ENCODE measurements around the gene FAIM2.

DNA sequence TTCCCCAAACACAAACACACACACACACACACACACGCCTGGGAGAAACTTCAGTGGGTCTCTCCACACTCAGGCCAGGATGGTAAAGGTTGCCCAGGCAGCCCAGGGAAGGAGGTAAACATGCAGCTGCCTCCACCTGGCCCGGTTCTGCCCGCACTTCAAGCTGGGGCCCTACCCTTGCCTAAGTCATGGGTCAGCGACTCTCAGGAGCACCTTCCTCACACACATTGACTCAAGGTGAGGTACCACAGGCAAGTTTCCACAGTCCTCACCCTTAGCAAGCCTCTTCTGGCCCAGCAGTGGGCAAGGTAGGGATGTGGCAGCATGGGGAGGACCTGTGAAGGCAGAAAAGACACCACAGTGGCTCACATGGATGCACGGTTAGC, 14.1 kb upstream of the FAIM2 start:
- TF ChIP-seq CTCF (IDR thresholded peaks at IDR 0.05; ENCODE audit: insufficient read depth, low read length) (no peak), POLR2AphosphoS5 (IDR thresholded peaks at IDR 0.05; ENCODE audit: low read depth) (no peak), SPI1 (IDR thresholded peaks at IDR 0.05; ENCODE audit: borderline replicate concordance, low read depth) (no peak), REST (IDR thresholded peaks at IDR 0.05; ENCODE audit: insufficient replicate concordance, low read depth) (no peak), GABPA (IDR thresholded peaks at IDR 0.05; ENCODE audit: low read depth) (no peak)
